HFF-Myc (cell line): ENCODE results near the gene EYA2.

Source experiments
- DNase-seq: peaks from one replicate; pipeline ENCODE4 v3.0.0-alpha.2; 2011; ENCODE audit warnings: low read depth; ENCODE audit errors: extremely low read depth
- H3K4me3 ChIP-seq: replicated peaks from 2 replicates; pipeline ENCODE4 v1.5.1; 2011; ENCODE audit warnings: low read depth, mild to moderate bottlenecking, control low read depth, low read length
- TF ChIP-seq, protein P1 (sequence below): IDR thresholded peaks from 2 replicates; pipeline ENCODE4 v1.5.1; 2012; ENCODE audit warnings: mild to moderate bottlenecking, low read depth, low read length, control low read depth; ENCODE audit errors: missing control alignments

Gene EYA2

DNA sequence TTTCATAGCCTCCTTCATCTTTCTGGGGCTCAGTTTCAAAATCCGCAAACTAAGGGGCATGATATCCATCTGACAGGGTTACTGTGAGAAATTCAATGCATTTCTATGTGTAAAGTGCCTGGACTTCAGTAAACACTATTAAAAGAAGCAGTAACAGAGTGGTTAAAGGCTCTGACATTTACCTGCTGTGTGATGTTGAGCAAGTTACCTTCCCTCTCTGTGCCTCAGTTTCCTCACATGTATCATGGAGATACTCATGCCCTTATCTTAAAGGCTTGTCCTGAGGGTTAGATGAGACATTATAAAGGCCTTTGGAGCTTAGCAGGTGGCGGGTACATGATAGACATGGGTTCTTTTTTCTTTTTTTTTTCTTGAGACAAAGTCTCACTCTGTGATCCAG lies 46.8 kb downstream of the EYA2 start:
- H3K4me3 ChIP-seq = no peak overlapping the region
- no peak for DNase-seq
- TF ChIP-seq, protein P1, sequence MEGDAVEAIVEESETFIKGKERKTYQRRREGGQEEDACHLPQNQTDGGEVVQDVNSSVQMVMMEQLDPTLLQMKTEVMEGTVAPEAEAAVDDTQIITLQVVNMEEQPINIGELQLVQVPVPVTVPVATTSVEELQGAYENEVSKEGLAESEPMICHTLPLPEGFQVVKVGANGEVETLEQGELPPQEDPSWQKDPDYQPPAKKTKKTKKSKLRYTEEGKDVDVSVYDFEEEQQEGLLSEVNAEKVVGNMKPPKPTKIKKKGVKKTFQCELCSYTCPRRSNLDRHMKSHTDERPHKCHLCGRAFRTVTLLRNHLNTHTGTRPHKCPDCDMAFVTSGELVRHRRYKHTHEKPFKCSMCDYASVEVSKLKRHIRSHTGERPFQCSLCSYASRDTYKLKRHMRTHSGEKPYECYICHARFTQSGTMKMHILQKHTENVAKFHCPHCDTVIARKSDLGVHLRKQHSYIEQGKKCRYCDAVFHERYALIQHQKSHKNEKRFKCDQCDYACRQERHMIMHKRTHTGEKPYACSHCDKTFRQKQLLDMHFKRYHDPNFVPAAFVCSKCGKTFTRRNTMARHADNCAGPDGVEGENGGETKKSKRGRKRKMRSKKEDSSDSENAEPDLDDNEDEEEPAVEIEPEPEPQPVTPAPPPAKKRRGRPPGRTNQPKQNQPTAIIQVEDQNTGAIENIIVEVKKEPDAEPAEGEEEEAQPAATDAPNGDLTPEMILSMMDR = no peak

- no peak overlapping the region for H3K4me3 ChIP-seq
- no peak for DNase-seq
- TF ChIP-seq, protein P1 = no peak
Measured at GRCh38 chr20:46943861-46944591, 49.4 kb downstream of the EYA2 start.

GRCh38 chr20:46945465-46945864 lies 50.8 kb downstream of the EYA2 start:
- DNase-seq = no peak
- no peak overlapping the region for H3K4me3 ChIP-seq
- TF ChIP-seq, protein P1 = no peak

DNA sequence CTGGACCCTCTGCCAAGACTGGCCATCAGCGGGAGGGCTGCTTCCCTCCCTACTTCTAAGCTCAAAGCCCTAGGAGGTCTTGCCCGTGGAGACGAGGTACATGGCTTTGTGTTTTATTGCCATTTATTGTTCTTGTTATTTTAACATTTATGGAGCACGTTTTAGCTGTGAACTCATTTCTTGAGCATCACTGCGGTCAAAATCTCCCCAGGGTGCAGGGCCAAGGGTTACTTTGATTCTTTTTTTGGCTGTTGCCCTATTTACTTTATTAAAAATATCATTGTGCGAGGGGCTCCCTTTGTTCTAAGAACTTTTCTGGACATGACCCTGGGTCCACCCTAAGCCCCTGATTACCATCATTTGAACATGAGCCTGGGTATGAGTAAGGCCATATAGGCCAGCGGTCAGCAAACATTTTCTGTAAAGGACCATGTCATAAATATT lies 51.6 kb downstream of the EYA2 start:
- TF ChIP-seq, protein P1 = no peak
- no peak for DNase-seq
- H3K4me3 ChIP-seq = no peak overlapping the region

- TF ChIP-seq, protein P1 = no peak
- no peak for DNase-seq
- H3K4me3 ChIP-seq = no peak overlapping the region
Measured at GRCh38 chr20:46946796-46947195, 52.2 kb downstream of the EYA2 start.

- no peak for DNase-seq
- TF ChIP-seq, protein P1 = no peak
- H3K4me3 ChIP-seq = no peak overlapping the region
Measured at GRCh38 chr20:46948081-46948480, 53.4 kb downstream of the EYA2 start.

DNA sequence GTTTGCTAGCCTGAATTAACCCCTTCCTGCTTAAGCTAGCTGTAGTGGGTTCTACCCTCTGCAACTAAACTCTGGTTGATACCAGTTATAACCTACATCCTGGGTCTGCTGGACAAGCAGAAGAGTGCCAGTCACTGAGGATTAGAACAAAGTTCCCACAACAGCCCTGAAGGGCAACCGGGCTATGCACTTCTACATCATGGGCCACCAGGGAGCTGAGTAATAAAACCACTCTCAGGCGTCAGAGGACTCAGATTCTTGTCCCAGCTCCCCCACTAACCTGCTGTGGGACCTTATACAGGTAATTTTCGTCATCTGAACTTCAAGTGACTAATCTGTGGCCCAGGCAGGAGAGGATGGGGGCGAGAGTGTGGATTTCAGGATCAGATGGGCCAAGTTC lies 56.8 kb downstream of the EYA2 start:
- no peak overlapping the region for H3K4me3 ChIP-seq
- DNase-seq = no peak
- TF ChIP-seq, protein P1 = no peak
